KMS-11 (cell line): ENCODE results near the gene ISG20L2.

Source experiments
- H2AFZ ChIP-seq: fragments of 200-600 bp; sonication (generic); 2 replicates; pipeline ENCODE4 v1.6.1; 2016; ENCODE audit warnings: antibody characterized with exemption, mixed run types, low read depth
- H3K27ac ChIP-seq: fragments of 200-600 bp; sonication (generic); 2 replicates; pipeline ENCODE4 v1.6.1; 2016; ENCODE audit warnings: mild to moderate bottlenecking, mixed run types
- H3K27me3 ChIP-seq: fragments of 200-600 bp; sonication (generic); 2 replicates; pipeline ENCODE4 v1.6.1; 2017; ENCODE audit warnings: mild to moderate bottlenecking, low read depth, mixed run types, moderate library complexity; ENCODE audit not compliant: insufficient read depth
- H3K36me3 ChIP-seq: fragments of 200-600 bp; sonication (generic); 2 replicates; pipeline ENCODE4 v1.6.1; 2017; ENCODE audit warnings: mild to moderate bottlenecking, mixed run types; ENCODE audit not compliant: insufficient read depth
- H3K4me1 ChIP-seq: fragments of 200-600 bp; sonication (generic); 2 replicates; pipeline ENCODE4 v1.6.1; 2016; ENCODE audit warnings: mild to moderate bottlenecking, low read depth, mixed run types; ENCODE audit not compliant: poor library complexity, severe bottlenecking
- H3K4me2 ChIP-seq: fragments of 200-600 bp; sonication (generic); 2 replicates; pipeline ENCODE4 v1.7.0; 2016; ENCODE audit warnings: mild to moderate bottlenecking, mixed run types
- H3K4me3 ChIP-seq: fragments of 200-600 bp; sonication (generic); IDR thresholded peaks from 2 replicates; pipeline ENCODE4 v1.6.1; 2017; ENCODE audit warnings: low read depth, low read length, mixed read lengths; ENCODE audit not compliant: insufficient read depth
- H3K79me2 ChIP-seq: fragments of 200-600 bp; sonication (generic); 2 replicates; pipeline ENCODE4 v1.6.1; 2016; ENCODE audit warnings: low read depth, mixed run types; ENCODE audit not compliant: insufficient read depth
- H3K9ac ChIP-seq: fragments of 200-600 bp; sonication (generic); 2 replicates; pipeline ENCODE4 v1.6.1; 2016; ENCODE audit warnings: mild to moderate bottlenecking, mixed run types
- H4K20me1 ChIP-seq: fragments of 200-600 bp; sonication (generic); 2 replicates; pipeline ENCODE4 v1.6.1; 2016; ENCODE audit warnings: mild to moderate bottlenecking, mixed run types; ENCODE audit not compliant: insufficient read depth
- TF ChIP-seq, protein P1 (sequence below): fragments of 200-600 bp; sonication (generic); conservative IDR thresholded peaks from 2 replicates; pipeline ENCODE4 v1.6.1; 2017; ENCODE audit warnings: low read depth, mild to moderate bottlenecking, antibody characterized with exemption, low read length, moderate library complexity, mixed read lengths

ISG20L2 gene

DNA sequence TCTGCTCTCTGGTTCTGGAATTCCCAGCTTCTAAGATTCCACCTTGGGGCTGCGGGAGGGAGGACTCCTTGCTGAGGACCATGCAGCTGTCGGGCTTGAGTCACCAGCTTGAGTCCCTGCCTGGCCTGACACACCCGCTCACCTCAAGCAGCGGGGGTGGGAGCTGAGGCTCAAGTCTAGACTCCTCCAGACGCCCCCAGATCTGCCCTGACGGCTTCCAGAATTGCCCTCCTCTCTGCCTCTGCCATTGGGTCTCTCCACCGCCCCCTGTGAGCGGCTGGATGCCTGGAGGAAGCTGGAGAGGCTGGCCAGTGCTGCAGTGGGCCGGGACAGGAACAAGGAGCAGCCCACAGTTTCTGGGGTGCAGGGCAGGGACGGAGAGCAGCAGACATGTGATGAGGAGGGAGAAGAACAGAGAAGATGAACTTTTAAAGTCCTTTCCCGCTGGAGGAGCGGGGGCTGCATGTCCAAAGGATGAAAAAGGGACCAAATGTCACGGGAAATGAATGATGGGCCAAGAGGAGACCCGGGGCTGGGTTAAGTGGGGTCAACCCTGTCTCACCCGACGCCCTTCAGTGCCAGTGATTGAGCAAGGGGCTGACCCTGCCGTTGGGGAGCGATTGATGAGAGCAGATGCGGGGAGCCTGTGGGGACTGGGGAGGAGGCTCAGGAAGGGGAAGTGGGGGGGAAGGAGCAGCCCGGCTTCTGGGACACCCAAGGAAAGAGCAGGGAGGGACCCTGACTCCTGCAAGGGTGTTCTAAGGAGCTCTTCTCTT, 36.7 kb downstream of the ISG20L2 start:
- Histone ChIP-seq H3K4me2 (no peak overlapping the region), H3K36me3 (no peaks in the 10 kb centered on the region), H4K20me1 (no peaks in the 10 kb centered on the region), H3K27ac (no peak overlapping the region), H3K79me2 (no peaks in the 10 kb centered on the region), H2AFZ (no peak overlapping the region), H3K27me3 (peaks cover 95% of the 10 kb centered on the region), H3K9ac (no peak overlapping the region), H3K4me1 (peaks cover 19% of the 10 kb centered on the region), H3K4me3 (no peak overlapping the region)
- TF ChIP-seq, protein P1, sequence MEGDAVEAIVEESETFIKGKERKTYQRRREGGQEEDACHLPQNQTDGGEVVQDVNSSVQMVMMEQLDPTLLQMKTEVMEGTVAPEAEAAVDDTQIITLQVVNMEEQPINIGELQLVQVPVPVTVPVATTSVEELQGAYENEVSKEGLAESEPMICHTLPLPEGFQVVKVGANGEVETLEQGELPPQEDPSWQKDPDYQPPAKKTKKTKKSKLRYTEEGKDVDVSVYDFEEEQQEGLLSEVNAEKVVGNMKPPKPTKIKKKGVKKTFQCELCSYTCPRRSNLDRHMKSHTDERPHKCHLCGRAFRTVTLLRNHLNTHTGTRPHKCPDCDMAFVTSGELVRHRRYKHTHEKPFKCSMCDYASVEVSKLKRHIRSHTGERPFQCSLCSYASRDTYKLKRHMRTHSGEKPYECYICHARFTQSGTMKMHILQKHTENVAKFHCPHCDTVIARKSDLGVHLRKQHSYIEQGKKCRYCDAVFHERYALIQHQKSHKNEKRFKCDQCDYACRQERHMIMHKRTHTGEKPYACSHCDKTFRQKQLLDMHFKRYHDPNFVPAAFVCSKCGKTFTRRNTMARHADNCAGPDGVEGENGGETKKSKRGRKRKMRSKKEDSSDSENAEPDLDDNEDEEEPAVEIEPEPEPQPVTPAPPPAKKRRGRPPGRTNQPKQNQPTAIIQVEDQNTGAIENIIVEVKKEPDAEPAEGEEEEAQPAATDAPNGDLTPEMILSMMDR: no peak

DNA sequence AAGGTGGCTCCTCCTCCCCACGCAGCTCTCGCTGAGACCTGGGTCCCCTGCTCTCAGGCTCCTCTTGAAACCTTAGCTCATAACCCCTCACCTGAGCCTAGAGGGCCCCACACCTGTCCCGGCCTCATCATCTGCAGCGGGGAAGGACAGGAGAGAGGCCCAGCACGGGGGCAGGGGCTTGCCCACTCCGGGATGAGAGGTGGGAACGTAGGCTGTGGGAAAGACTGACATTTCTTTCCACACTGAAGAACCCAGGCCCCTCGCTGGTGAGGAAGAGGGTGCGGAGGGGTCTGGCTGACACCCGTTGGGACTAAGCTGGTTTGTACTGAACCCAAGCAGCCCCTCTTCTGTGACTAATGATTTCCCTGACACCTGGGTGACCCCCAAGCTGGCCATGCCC, 37.4 kb downstream of the ISG20L2 start:
- peaks cover 19% of the 10 kb centered on the region for H3K4me1 ChIP-seq
- H3K27me3 ChIP-seq: peaks cover 95% of the 10 kb centered on the region
- TF ChIP-seq, protein P1: no peak
- H2AFZ ChIP-seq: no peak overlapping the region
- H3K27ac ChIP-seq: no peak overlapping the region
- H4K20me1 ChIP-seq: no peaks in the 10 kb centered on the region
- H3K79me2 ChIP-seq: no peaks in the 10 kb centered on the region
- no peak overlapping the region for H3K4me2 ChIP-seq
- no peak overlapping the region for H3K4me3 ChIP-seq
- no peaks in the 10 kb centered on the region for H3K36me3 ChIP-seq
- no peak overlapping the region for H3K9ac ChIP-seq

DNA sequence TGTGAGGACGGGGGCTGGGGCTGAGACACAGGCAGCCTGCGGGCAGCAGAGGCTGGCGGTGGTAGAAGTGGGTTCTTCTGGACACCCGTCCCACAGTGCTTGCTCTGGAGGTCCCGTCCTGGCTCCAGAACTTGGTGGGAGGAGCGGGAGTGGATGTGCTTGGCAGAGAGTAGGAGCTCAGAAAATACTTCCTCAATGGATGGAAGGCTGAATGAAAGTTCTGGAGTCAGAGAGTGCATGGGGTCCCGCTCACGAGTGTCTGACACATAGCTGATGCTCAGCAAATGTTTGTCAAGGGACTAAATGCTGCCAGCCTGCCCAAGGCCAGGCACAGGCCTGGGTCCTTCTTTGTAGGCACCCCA, 37.9 kb downstream of the ISG20L2 start:
- no peak overlapping the region for H3K9ac ChIP-seq
- H3K4me3 ChIP-seq: no peak overlapping the region
- no peak overlapping the region for H3K27ac ChIP-seq
- peaks cover 96% of the 10 kb centered on the region for H3K27me3 ChIP-seq
- H2AFZ ChIP-seq: no peak overlapping the region
- H4K20me1 ChIP-seq: no peaks in the 10 kb centered on the region
- peaks cover 19% of the 10 kb centered on the region for H3K4me1 ChIP-seq
- no peaks in the 10 kb centered on the region for H3K36me3 ChIP-seq
- no peak overlapping the region for H3K4me2 ChIP-seq
- H3K79me2 ChIP-seq: no peaks in the 10 kb centered on the region
- TF ChIP-seq, protein P1: no peak

DNA sequence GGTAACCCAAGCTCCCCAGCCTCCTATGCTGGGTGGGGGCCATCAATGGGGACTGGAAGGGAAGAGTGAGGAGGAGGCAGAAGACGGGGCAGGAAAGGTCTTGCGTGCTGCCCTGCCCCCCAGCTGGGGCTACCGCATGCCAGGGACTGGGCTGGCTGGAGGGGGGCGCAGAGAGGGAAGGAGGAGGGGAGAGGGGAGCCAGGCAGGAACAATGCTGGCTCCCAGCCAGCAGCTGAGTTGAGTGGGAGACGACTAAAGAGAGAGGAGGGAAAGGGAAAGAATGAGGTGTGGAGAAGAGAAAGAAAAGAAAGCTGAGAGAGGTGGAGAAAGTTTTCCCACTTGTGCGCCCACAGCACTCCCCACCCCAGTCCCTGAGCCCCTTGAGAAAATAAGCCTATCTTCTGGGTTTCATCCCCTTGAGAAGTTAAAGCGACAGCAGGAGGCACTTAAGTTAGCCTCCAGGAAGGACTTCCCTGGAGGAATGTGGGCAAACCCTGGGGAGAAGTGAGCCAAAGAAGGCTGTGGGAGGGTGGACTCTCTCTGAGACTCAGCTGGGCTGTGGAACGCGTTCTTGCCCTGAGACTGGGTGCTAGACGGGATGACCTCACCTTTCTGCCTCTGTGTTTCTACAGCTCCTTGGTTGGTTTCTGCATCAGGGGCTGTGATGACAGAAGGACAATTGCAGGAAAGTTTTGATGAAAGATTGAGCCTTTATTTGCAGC, 38.5 kb downstream of the ISG20L2 start:
- peak overlapping the region; percentile 36; the same call in 1 of the 2 replicates for H2AFZ ChIP-seq
- no peak overlapping the region for H3K27ac ChIP-seq
- peaks cover 19% of the 10 kb centered on the region for H3K4me1 ChIP-seq
- no peak overlapping the region for H3K4me3 ChIP-seq
- H3K27me3 ChIP-seq: peaks cover 98% of the 10 kb centered on the region
- H3K79me2 ChIP-seq: no peaks in the 10 kb centered on the region
- no peak overlapping the region; the same call in 1 of the 2 replicates for H3K4me2 ChIP-seq
- H3K9ac ChIP-seq: no peak overlapping the region
- no peaks in the 10 kb centered on the region for H4K20me1 ChIP-seq
- TF ChIP-seq, protein P1: no peak
- no peaks in the 10 kb centered on the region for H3K36me3 ChIP-seq
